Lung (tissue), 12 donors: ENCODE results near the gene PRSS37. TPM values are rescaled to one million over a fixed set of nuclear protein-coding genes. Genes with fewer than 3 reads are reported as not detected.

Experiments
- ATAC-seq: fragments of 200-7000 bp; cut with Tn5 transposase; one replicate; pipeline ENCODE4 v1.9.1; 2020; ENCODE audit warnings: moderate number of reproducible peaks; ENCODE audit not compliant: insufficient read depth, low FRiP score
- DNase-seq, 3 donors: peaks; one replicate each; pipeline ENCODE4 v3.0.0-alpha.2; 2013 to 2017
- H3K27ac ChIP-seq, 2 donors: one replicate each; pipeline ENCODE4 v1.5.1; 2013; ENCODE audit warnings: mild to moderate bottlenecking in 2 of 2, moderate library complexity in 2 of 2, control low read depth in 1 of 2, inconsistent platforms in 1 of 2, low read depth in 1 of 2, low read length in 1 of 2
- H3K27me3 ChIP-seq, 3 donors: one replicate each; pipeline ENCODE4 v1.5.1; 2013; ENCODE audit warnings: low read length in 2 of 3; ENCODE audit not compliant: control insufficient read depth in 3 of 3, insufficient read depth in 3 of 3
- H3K36me3 ChIP-seq, 4 donors: one replicate each; pipeline ENCODE4 v1.5.1; 2013; ENCODE audit warnings: low read length in 4 of 4, mild to moderate bottlenecking in 1 of 4, moderate library complexity in 1 of 4; ENCODE audit not compliant: control insufficient read depth in 4 of 4, insufficient read depth in 4 of 4
- H3K4me1 ChIP-seq, 5 donors: one replicate each; pipeline ENCODE4 v1.5.1; 2013; ENCODE audit warnings: low read length in 5 of 5, mild to moderate bottlenecking in 2 of 5, moderate library complexity in 1 of 5; ENCODE audit not compliant: control insufficient read depth in 5 of 5, insufficient read depth in 5 of 5
- H3K4me3 ChIP-seq: one replicate; pipeline ENCODE4 v1.5.1; 2013; ENCODE audit warnings: mild to moderate bottlenecking, control low read depth, moderate library complexity
- H3K9ac ChIP-seq, 2 donors: one replicate each; pipeline ENCODE4 v1.5.1; 2013; ENCODE audit warnings: low read length in 2 of 2, control low read depth in 1 of 2; ENCODE audit not compliant: insufficient read depth in 1 of 2
- H3K9me3 ChIP-seq, 4 donors: one replicate each; pipeline ENCODE4 v1.5.1; 2013; ENCODE audit warnings: low read length in 3 of 4, mild to moderate bottlenecking in 1 of 4, moderate library complexity in 1 of 4; ENCODE audit not compliant: control insufficient read depth in 4 of 4, insufficient read depth in 3 of 4
- CTCF ChIP-seq: IDR thresholded peaks from 2 replicates; pipeline ENCODE4 v1.5.1; 2012; ENCODE audit warnings: mild to moderate bottlenecking; ENCODE audit errors: control extremely low read depth, extremely low read depth
- WGBS, 2 donors: extraction: QIAGEN DNeasy Blood & Tissue Kit; methylation state at CpG; one replicate each; pipeline ENCODE4 v1.1.7; 2013; 5-methylcytosine and 5-hydroxymethylcytosine counted together
- polyA plus RNA-seq, 2 donors: library from polyadenylated mRNA; stranded (reverse); fragments of 200-250 nt; gene quantifications; one replicate each; pipeline ENCODE4 v1.2.1, GENCODE V29; 2013
- total RNA-seq, 2 donors: library from RNA; depleted of rRNA in 1 of 2; stranded (reverse); fragments of >200 nt in 1 of 2; gene quantifications; one replicate each; pipeline ENCODE4 v1.2.1, GENCODE V29; 2014 to 2021
- donor health status: control.
- donor health status: control.
- donor health status: Bipolar disorder and iron deficiency.
- donor health status: healthy.
- donor health status: DM: yes; HTN: yes; CAD: no.

The PRSS37 gene
- total and polyA plus RNA-seq, 4 donors = not detected

GRCh38 chr7:141872931-141873330 is 31.6 kb upstream of the PRSS37 start:
- TF ChIP-seq CTCF = no peak
- WGBS, 2 donors = 91 to 93% methylated on average over 3 of the region's 3 CpGs
- DNase-seq (no peak), ATAC-seq (no peak)
- Histone ChIP-seq H3K27ac (no peak overlapping the region), H3K36me3 (no peaks in the 10 kb centered on the region), H3K4me3 (no peak overlapping the region), H3K9me3 (peaks cover 0 to 6% (median 2%) of the 10 kb centered on the region in 4 donors), H3K9ac (no peak overlapping the region), H3K27me3 (no peaks in the 10 kb centered on the region), H3K4me1 (no peaks in the 10 kb centered on the region)

- Histone ChIP-seq H3K27me3 (no peaks in the 10 kb centered on the region), H3K36me3 (no peaks in the 10 kb centered on the region), H3K27ac (no peak overlapping the region), H3K4me3 (no peak overlapping the region), H3K4me1 (no peaks in the 10 kb centered on the region), H3K9me3 (peaks cover 0 to 3% (median 0%) of the 10 kb centered on the region in 4 donors), H3K9ac (no peak overlapping the region)
- no peak for ATAC-seq
- 82 to 85% methylated on average over 2 of the region's 2 CpGs for WGBS, 2 donors
- DNase-seq = no peak
- no peak for TF ChIP-seq CTCF
Observed at GRCh38 chr7:141866974-141867373, 25.7 kb upstream of the PRSS37 start.

- Histone ChIP-seq H3K36me3 (no peaks in the 10 kb centered on the region), H3K27ac (no peak overlapping the region), H3K27me3 (no peaks in the 10 kb centered on the region), H3K4me1 (no peaks in the 10 kb centered on the region), H3K9ac (no peak overlapping the region), H3K9me3 (peaks cover 0 to 3% (median 1%) of the 10 kb centered on the region in 4 donors), H3K4me3 (no peak overlapping the region)
- ATAC-seq = peak; percentile 34
- DNase-seq = peak in 1 of 3 donors; percentile 7
- TF ChIP-seq CTCF = no peak
- 27 to 39% methylated on average over 2 of the region's 2 CpGs for WGBS, 2 donors
Observed at GRCh38 chr7:141864765-141865447, 23.6 kb upstream of the PRSS37 start.

- H3K27me3 ChIP-seq = no peaks in the 10 kb centered on the region
- DNase-seq (no peak), ATAC-seq (no peak)
- H3K4me3 ChIP-seq = no peak overlapping the region
- H3K9ac ChIP-seq = no peak overlapping the region
- no peaks in the 10 kb centered on the region for H3K36me3 ChIP-seq
- TF ChIP-seq CTCF = no peak
- peaks cover 0 to 5% (median 0%) of the 10 kb centered on the region in 4 donors for H3K9me3 ChIP-seq
- no peaks in the 10 kb centered on the region for H3K4me1 ChIP-seq
- H3K27ac ChIP-seq = no peak overlapping the region
- 68 to 70% methylated on average over 2 of the region's 2 CpGs for WGBS, 2 donors
Observed at GRCh38 chr7:141860207-141860606, 18.9 kb upstream of the PRSS37 start.
